Mononuclear cell (primary cell): ENCODE measurements around the gene SLC6A6. TPM values are rescaled to one million over a fixed set of nuclear protein-coding genes. Genes with fewer than 3 reads are reported as not detected.

Source experiments
- H3K27me3 ChIP-seq: 2 replicates; pipeline ENCODE4 v1.6.0; 2011; ENCODE audit warnings: low read length, control low read depth; ENCODE audit not compliant: insufficient read depth
- H3K4me1 ChIP-seq: 2 replicates; pipeline ENCODE4 v1.5.1; 2011; ENCODE audit warnings: mild to moderate bottlenecking, low read length, control low read depth; ENCODE audit not compliant: insufficient read depth
- H3K4me3 ChIP-seq: 2 replicates; pipeline ENCODE4 v1.5.1; 2011; ENCODE audit warnings: mild to moderate bottlenecking, low read length, moderate library complexity
- H3K9me3 ChIP-seq: 2 replicates; pipeline ENCODE4 v1.5.1; 2011; ENCODE audit warnings: low read depth, mild to moderate bottlenecking, control low read depth, low read length
- total RNA-seq: library from RNA; depleted of rRNA; stranded (reverse); fragments of >200 nt; gene quantifications from one replicate; pipeline ENCODE4 v1.2.3, GENCODE V29; 2012

The SLC6A6 gene
- total RNA-seq, 1 donor, result 53.7 TPM

GRCh38 chr3:14488286-14489041, 86.1 kb downstream of the SLC6A6 start:
- Histone ChIP-seq H3K9me3 (no peaks in the 10 kb centered on the region), H3K27me3 (no peaks in the 10 kb centered on the region), H3K4me1 (no peaks in the 10 kb centered on the region), H3K4me3 (no peak overlapping the region)

- no peaks in the 10 kb centered on the region for H3K9me3 ChIP-seq
- no peaks in the 10 kb centered on the region for H3K4me1 ChIP-seq
- no peak overlapping the region for H3K4me3 ChIP-seq
- H3K27me3 ChIP-seq, result no peaks in the 10 kb centered on the region
Observed at GRCh38 chr3:14489641-14490040, 87.2 kb downstream of the SLC6A6 start.

GRCh38 chr3:14490255-14490654, 87.8 kb downstream of the SLC6A6 start:
- Histone ChIP-seq H3K27me3 (no peaks in the 10 kb centered on the region), H3K4me3 (no peak overlapping the region), H3K4me1 (no peaks in the 10 kb centered on the region), H3K9me3 (no peaks in the 10 kb centered on the region)

- Histone ChIP-seq H3K27me3 (no peaks in the 10 kb centered on the region), H3K4me3 (no peak overlapping the region), H3K4me1 (no peaks in the 10 kb centered on the region), H3K9me3 (no peaks in the 10 kb centered on the region)
Observed at GRCh38 chr3:14490831-14491230, 88.4 kb downstream of the SLC6A6 start.

DNA sequence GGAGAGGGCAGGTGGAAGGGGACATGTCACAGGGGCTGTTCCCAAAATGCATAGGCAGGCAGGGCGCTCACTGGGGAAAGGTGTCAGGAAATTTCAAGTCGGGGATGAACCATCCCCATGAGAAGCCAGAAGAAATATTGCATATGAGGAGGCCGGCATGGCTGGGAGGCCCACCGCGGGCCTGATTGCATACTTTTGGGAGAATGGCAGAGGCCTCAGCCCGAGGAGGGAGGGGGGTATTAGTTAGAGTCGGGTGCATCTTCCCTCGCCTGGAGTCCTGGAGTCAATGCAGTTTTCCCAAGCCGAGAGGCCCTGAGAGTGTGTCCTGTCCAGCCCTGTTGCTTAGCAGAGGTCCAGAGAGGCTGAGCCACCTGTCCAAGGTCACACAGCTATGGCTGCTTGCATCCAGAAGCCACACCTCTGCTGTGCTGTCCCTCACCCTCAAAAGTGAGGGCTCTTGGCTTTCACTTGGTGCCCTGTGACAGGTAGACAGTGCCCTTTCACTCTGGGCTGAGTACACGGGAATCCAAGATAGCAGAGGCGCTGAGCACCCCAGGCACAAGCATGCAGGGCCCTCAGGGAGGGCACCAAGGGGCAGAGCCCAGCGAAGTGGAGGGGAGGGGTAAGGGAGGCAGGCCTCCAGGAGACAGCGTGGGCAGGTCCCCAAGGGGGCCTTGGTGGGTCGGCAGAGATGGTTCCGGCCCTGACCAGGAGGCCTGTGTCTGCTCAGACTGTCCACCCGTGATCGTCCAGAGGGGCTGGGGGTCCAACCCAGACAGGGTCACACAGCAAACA, 89.2 kb downstream of the SLC6A6 start:
- H3K9me3 ChIP-seq, result no peaks in the 10 kb centered on the region
- H3K4me1 ChIP-seq, result no peaks in the 10 kb centered on the region
- no peaks in the 10 kb centered on the region for H3K27me3 ChIP-seq
- H3K4me3 ChIP-seq, result no peak overlapping the region

- Histone ChIP-seq H3K4me1 (no peaks in the 10 kb centered on the region), H3K4me3 (no peak overlapping the region), H3K9me3 (no peaks in the 10 kb centered on the region), H3K27me3 (no peaks in the 10 kb centered on the region)
Observed at GRCh38 chr3:14492948-14493881, 90.8 kb downstream of the SLC6A6 start.

GRCh38 chr3:14494279-14494972, 92.0 kb downstream of the SLC6A6 start:
- no peak overlapping the region for H3K4me3 ChIP-seq
- no peaks in the 10 kb centered on the region for H3K9me3 ChIP-seq
- no peaks in the 10 kb centered on the region for H3K27me3 ChIP-seq
- H3K4me1 ChIP-seq, result no peaks in the 10 kb centered on the region

DNA sequence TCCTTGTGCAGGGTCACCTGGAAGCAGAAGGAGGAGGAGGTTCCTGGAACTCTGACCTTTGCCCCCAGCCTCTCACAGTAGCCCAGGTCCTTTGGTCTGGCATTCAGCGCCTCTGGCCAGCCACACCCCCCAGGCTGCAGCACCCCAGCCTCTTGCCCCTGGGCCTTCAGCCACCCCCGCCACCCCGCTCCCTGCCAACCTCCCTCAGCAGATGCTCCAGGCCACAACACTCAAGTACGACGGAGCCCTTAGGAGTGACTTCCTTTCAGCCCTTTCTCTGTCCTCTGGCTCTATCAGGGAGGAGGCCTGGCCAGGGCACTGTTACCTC, 92.5 kb downstream of the SLC6A6 start:
- no peaks in the 10 kb centered on the region for H3K27me3 ChIP-seq
- H3K4me1 ChIP-seq, result no peaks in the 10 kb centered on the region
- H3K9me3 ChIP-seq, result no peaks in the 10 kb centered on the region
- no peak overlapping the region for H3K4me3 ChIP-seq

DNA sequence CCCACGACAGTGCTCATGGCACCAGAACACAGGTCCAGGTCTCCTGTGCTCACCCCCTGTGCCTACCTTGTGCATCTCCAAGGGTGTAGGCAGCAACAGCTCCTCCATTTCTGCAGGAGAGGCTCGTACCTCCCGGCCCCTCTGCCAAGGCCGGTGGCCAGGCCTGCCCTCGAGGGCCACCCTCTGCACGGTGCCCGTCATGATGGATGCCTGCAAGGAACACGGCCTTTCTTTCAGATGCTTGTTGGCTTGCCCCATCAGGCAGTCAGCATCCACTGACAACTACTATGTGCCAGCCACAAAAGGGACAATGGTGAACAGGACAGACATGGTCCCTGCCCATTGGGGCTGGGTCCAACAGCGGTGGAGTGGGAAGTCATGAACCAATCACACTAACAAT, 93.9 kb downstream of the SLC6A6 start:
- H3K9me3 ChIP-seq, result no peaks in the 10 kb centered on the region
- H3K4me1 ChIP-seq, result no peaks in the 10 kb centered on the region
- no peaks in the 10 kb centered on the region for H3K27me3 ChIP-seq
- no peak overlapping the region for H3K4me3 ChIP-seq

- no peaks in the 10 kb centered on the region for H3K4me1 ChIP-seq
- H3K9me3 ChIP-seq, result no peaks in the 10 kb centered on the region
- no peak overlapping the region for H3K4me3 ChIP-seq
- no peaks in the 10 kb centered on the region for H3K27me3 ChIP-seq
Observed at GRCh38 chr3:14497321-14497720, 94.9 kb downstream of the SLC6A6 start.

DNA sequence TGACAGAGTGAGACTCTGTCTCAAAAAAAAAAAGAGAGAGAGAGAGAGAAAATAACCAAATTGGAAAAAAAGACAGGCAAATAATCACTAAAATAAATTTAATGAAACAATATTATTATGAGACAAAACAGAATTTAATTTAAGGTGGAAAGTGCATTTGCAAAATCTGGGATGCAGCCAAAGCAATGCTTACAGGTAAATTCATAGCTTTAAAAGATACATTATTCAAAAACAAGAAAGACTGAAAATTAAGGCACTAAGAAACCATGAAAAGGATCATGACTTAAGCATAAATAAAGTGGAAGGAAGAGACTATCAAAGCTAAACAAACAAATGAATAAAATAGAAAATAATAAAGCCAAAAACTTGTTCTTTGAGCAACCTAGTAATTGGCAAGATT, 100.1 kb downstream of the SLC6A6 start:
- Histone ChIP-seq H3K27me3 (no peaks in the 10 kb centered on the region), H3K9me3 (no peaks in the 10 kb centered on the region), H3K4me3 (no peak overlapping the region), H3K4me1 (no peaks in the 10 kb centered on the region)

DNA sequence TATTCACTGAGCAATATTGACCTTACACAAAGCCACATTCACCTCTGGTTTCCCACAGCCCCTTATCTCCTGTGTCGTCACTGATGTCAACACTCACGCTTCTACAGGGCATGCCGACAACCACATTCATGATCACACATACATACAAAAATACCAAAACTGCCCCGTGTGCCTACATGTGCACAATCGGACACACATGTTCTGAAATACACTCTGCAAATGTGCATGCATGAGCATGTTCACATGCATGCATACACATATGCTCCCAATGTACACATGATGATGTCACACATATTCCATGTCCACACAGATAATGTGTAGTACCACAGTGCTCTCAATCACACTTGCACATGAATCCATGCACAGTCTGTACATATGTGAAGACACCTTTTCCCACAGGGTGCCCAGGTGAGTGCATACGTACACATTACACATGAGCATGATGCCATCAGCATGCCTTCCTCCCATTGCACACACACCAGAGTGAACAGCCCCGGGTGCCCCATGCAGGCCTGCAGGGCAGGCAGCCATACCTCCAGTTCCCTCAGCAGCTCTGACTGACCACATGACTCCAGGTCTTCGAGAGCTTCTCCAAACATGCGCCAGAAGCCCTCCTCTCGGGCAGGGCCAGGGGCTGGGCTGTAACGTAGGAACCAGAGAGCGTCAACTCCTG, 100.8 kb downstream of the SLC6A6 start:
- H3K27me3 ChIP-seq, result no peaks in the 10 kb centered on the region

GRCh38 chr3:14503706-14504065, 101.3 kb downstream of the SLC6A6 start:
- no peaks in the 10 kb centered on the region for H3K4me1 ChIP-seq
- no peaks in the 10 kb centered on the region for H3K9me3 ChIP-seq
- H3K27me3 ChIP-seq, result no peaks in the 10 kb centered on the region
- H3K4me3 ChIP-seq, result no peak overlapping the region

More for the DNA sequence above, 100.8 kb downstream of the SLC6A6 start:
- Histone ChIP-seq H3K4me1 (no peaks in the 10 kb centered on the region), H3K4me3 (no peak overlapping the region), H3K9me3 (no peaks in the 10 kb centered on the region)
